NB4 (cell line): ENCODE results near the gene UQCR10.

Experiments
- TF ChIP-seq, protein P1 (sequence below): IDR thresholded peaks from one replicate; pipeline ENCODE4 v1.5.1; 2012; ENCODE audit warnings: low read depth, low read length
- TF ChIP-seq, protein P2 (sequence below): IDR thresholded peaks from 2 replicates; pipeline ENCODE4 v1.6.1; 2011; ENCODE audit warnings: low read depth, low read length

DNA sequence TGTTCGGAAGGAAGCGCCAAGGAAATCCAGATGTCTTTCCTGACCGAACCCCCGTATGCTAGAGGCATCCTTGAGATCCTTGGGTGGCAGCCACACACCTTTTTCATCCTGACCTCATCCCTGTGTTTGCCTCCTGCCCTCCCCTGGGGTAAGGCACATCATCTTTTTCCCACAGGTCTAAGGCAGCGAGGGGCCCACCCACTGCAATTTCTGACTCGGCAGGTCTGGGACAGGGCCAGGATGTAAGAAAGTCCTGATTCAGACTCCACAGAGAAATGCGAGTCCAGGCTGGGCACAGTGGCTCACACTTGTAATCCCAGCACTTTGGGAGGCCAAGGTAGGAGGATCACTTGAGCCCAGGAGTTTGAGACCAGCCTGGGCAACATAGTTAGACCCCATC, 10.8 kb upstream of the UQCR10 start:
- TF ChIP-seq, protein P1, sequence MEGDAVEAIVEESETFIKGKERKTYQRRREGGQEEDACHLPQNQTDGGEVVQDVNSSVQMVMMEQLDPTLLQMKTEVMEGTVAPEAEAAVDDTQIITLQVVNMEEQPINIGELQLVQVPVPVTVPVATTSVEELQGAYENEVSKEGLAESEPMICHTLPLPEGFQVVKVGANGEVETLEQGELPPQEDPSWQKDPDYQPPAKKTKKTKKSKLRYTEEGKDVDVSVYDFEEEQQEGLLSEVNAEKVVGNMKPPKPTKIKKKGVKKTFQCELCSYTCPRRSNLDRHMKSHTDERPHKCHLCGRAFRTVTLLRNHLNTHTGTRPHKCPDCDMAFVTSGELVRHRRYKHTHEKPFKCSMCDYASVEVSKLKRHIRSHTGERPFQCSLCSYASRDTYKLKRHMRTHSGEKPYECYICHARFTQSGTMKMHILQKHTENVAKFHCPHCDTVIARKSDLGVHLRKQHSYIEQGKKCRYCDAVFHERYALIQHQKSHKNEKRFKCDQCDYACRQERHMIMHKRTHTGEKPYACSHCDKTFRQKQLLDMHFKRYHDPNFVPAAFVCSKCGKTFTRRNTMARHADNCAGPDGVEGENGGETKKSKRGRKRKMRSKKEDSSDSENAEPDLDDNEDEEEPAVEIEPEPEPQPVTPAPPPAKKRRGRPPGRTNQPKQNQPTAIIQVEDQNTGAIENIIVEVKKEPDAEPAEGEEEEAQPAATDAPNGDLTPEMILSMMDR = no peak
- TF ChIP-seq, protein P2, sequence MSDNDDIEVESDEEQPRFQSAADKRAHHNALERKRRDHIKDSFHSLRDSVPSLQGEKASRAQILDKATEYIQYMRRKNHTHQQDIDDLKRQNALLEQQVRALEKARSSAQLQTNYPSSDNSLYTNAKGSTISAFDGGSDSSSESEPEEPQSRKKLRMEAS = no peak
